Neural progenitor cell (in vitro differentiated cells): Measurements from ENCODE around the gene LDB3.

Source experiments
- EZH2 ChIP-seq: fragments of 200-600 bp; sonication (generic); IDR thresholded peaks from 2 replicates; pipeline ENCODE4 v1.6.1; 2017; ENCODE audit warnings: antibody characterized with exemption, mild to moderate bottlenecking, moderate library complexity
- TF ChIP-seq, protein P1 (sequence below): fragments of 200-600 bp; sonication (generic); IDR thresholded peaks from 2 replicates; pipeline ENCODE4 v1.5.1; 2017; ENCODE audit warnings: antibody characterized with exemption, mild to moderate bottlenecking

DNA sequence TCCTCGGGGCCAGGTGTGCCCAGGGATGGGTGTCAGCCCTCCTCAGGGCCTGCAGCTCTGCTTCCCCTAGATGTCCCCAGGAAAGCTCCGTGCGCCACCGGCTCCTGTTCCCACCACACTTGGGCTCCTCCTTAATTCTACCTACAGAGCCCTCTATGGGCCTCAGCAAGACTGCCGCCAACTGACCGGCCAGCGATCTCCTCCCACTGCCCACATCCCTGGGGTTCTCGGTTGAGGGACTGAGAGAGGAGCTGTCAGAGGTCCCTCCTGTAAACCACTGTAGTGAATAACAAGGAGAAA lies 5.3 kb upstream of the LDB3 start:
- no peak for TF ChIP-seq EZH2
- TF ChIP-seq, protein P1, sequence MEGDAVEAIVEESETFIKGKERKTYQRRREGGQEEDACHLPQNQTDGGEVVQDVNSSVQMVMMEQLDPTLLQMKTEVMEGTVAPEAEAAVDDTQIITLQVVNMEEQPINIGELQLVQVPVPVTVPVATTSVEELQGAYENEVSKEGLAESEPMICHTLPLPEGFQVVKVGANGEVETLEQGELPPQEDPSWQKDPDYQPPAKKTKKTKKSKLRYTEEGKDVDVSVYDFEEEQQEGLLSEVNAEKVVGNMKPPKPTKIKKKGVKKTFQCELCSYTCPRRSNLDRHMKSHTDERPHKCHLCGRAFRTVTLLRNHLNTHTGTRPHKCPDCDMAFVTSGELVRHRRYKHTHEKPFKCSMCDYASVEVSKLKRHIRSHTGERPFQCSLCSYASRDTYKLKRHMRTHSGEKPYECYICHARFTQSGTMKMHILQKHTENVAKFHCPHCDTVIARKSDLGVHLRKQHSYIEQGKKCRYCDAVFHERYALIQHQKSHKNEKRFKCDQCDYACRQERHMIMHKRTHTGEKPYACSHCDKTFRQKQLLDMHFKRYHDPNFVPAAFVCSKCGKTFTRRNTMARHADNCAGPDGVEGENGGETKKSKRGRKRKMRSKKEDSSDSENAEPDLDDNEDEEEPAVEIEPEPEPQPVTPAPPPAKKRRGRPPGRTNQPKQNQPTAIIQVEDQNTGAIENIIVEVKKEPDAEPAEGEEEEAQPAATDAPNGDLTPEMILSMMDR = no peak
